Epithelial cell of proximal tubule (primary cell): ENCODE results near the gene NPEPL1. TPM values are rescaled to one million over a fixed set of nuclear protein-coding genes. Genes with fewer than 3 reads are reported as not detected.
"Not testable (repeated sequence)": the region's sequence is repeated elsewhere in the genome, so short reads cannot be mapped to it uniquely, and the experiment has no call there.

Source experiments
- DNase-seq: peaks from one replicate; pipeline ENCODE4 v3.0.0-alpha.2; 2011; ENCODE audit warnings: low read depth
- H3K4me3 ChIP-seq: 2 replicates; pipeline ENCODE4 v1.5.1; 2011; ENCODE audit warnings: low read depth, mild to moderate bottlenecking, low read length
- CTCF ChIP-seq: conservative IDR thresholded peaks from 2 replicates; pipeline ENCODE4 v1.5.1; 2012; ENCODE audit warnings: low read depth, mild to moderate bottlenecking, low read length
- total RNA-seq: library from RNA; depleted of rRNA; stranded (reverse); fragments of >200 nt; gene quantifications from 2 replicates; pipeline ENCODE4 v1.2.3, GENCODE V29; 2015

The NPEPL1 gene
- total RNA-seq, 1 donor from 2014 or later: 26.5 TPM

GRCh38 chr20:58647796-58648501 lies 44.7 kb upstream of the NPEPL1 start:
- no peak overlapping the region for H3K4me3 ChIP-seq
- DNase-seq: no peak
- no peak for TF ChIP-seq CTCF

- not testable (repeated sequence) for DNase-seq, H3K4me3 ChIP-seq
Measured at GRCh38 chr20:58648502-58648825, 44.1 kb upstream of the NPEPL1 start.

GRCh38 chr20:58649288-58650180 lies 43.1 kb upstream of the NPEPL1 start:
- peak overlapping the region; percentile 93 for H3K4me3 ChIP-seq
- no peak for TF ChIP-seq CTCF

GRCh38 chr20:58650181-58650775 lies 42.3 kb upstream of the NPEPL1 start:
- TF ChIP-seq CTCF: no peak
- no peak for DNase-seq
- H3K4me3 ChIP-seq: peak overlapping the region; percentile 93

More at GRCh38 chr20:58649288-58650180, 43.1 kb upstream of the NPEPL1 start:
- no peak for DNase-seq

GRCh38 chr20:58650776-58651558 lies 41.6 kb upstream of the NPEPL1 start, which contains the start of gene STX16:
Gene STX16 (plus strand): TSS chr20:58651283. CDS start chr20:58652007, 724 bp downstream.
- H3K4me3 ChIP-seq: peak within 1 kb of the TSS; percentile 93
- TF ChIP-seq CTCF: peak; percentile 49
- no peak for DNase-seq

GRCh38 chr20:58651559-58651945 lies 41.0 kb upstream of the NPEPL1 start:
- H3K4me3 ChIP-seq: peak overlapping the region; percentile 93
- TF ChIP-seq CTCF: no peak

More at GRCh38 chr20:58651559-58651945, 41.0 kb upstream of the NPEPL1 start:
- DNase-seq: no peak
